ENCODE results near the gene FBXO3.

The FBXO3 gene

DNA sequence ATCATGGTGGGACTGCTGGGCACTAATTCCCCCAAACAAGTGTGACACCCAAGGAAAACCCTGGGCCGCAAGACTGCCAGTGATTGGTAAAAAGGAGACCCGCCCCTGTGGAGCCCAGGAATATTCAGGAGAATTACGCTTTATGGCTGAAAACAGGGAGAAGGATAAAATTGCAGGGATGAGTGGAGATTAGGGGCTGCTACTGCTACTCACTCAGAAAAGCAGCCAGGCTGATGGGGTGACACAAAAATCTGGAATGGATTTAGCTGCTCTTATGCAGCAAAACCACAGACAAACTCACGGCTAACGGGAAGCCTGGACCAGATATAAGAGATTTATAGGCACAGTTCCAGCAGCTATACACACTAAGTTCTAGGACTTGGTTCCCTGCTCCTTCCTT, 4.4 kb upstream of the FBXO3 start:
- no peak overlapping the region for H3K4me3 ChIP-seq (ENCODE audit: low read depth, low read length)
- TF ChIP-seq, protein P1, sequence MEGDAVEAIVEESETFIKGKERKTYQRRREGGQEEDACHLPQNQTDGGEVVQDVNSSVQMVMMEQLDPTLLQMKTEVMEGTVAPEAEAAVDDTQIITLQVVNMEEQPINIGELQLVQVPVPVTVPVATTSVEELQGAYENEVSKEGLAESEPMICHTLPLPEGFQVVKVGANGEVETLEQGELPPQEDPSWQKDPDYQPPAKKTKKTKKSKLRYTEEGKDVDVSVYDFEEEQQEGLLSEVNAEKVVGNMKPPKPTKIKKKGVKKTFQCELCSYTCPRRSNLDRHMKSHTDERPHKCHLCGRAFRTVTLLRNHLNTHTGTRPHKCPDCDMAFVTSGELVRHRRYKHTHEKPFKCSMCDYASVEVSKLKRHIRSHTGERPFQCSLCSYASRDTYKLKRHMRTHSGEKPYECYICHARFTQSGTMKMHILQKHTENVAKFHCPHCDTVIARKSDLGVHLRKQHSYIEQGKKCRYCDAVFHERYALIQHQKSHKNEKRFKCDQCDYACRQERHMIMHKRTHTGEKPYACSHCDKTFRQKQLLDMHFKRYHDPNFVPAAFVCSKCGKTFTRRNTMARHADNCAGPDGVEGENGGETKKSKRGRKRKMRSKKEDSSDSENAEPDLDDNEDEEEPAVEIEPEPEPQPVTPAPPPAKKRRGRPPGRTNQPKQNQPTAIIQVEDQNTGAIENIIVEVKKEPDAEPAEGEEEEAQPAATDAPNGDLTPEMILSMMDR (IDR thresholded peaks at IDR 0.05; ENCODE audit: insufficient read depth, low read depth, low read length, missing control alignments): no peak
- DNase-seq (ENCODE audit: low read depth): no peak

DNA sequence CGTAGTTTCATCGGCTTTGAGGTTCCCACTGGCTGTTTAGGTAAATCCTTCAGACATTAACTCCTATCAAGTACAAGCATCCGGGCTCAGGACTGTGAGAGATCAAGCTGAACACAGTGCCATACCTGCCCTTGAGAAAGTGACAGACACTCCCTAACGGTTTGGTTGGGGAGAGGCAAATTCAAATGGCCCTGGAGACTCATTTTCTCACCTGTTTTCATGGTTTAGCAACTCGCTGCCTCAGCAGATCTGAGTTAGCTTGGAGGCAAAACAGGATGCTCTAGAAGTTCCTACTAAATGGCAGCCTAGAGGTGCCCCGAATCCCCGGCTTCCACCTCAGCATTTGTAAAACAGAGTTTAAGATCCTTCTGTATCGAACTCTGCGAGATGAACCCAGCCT, 3.6 kb upstream of the FBXO3 start:
- no peak for DNase-seq (ENCODE audit: low read depth)
- TF ChIP-seq, protein P1 (IDR thresholded peaks at IDR 0.05; ENCODE audit: insufficient read depth, low read depth, low read length, missing control alignments): no peak
- no peak overlapping the region for H3K4me3 ChIP-seq (ENCODE audit: low read depth, low read length)

- TF ChIP-seq, protein P1 (IDR thresholded peaks at IDR 0.05; ENCODE audit: insufficient read depth, low read depth, low read length, missing control alignments): no peak
- peak; percentile 34 for DNase-seq (ENCODE audit: low read depth)
- no peak overlapping the region for H3K4me3 ChIP-seq (ENCODE audit: low read depth, low read length)
Measured at GRCh38 chr11:33775832-33776470, 1.6 kb upstream of the FBXO3 start.

GRCh38 chr11:33775467-33775807, 1.1 kb upstream of the FBXO3 start:
- no peak for DNase-seq (ENCODE audit: low read depth)
- TF ChIP-seq, protein P1 (IDR thresholded peaks at IDR 0.05; ENCODE audit: insufficient read depth, low read depth, low read length, missing control alignments): no peak
- no peak overlapping the region for H3K4me3 ChIP-seq (ENCODE audit: low read depth, low read length)

GRCh38 chr11:33774736-33775466, 581 bp upstream of the FBXO3 start:
- TF ChIP-seq, protein P1 (IDR thresholded peaks at IDR 0.05; ENCODE audit: insufficient read depth, low read depth, low read length, missing control alignments): no peak
- DNase-seq (ENCODE audit: low read depth): no peak
- H3K4me3 ChIP-seq (ENCODE audit: low read depth, low read length): peak overlapping the region; percentile 54

DNA sequence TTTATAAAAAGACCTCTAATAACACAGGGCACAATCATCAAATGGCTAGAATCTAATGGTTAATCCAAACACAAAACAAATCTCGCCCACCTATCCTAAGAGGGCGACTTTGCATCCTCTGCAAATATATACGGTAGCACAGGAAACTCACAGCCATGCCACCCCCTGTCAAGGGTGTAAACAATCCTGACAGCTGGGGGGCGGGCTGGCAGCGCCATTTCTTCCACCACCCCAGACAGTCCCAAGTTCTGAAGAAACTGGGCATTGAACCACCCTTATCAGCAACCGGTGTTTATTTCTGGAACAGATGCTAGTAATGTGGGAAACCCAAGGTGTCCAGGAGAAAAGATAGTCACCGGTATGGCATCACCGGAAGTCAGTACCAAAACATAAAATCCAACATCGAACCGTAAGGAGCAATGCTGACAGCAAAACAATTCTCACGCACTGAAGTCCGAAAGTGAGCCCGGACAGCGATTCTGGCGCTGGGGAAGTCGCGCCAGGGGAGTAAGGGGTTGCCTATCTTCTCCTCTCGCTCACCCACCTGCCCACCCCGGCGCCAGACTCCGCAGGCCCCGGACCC, 825 bp downstream of the FBXO3 start:
- peak; percentile 30 for DNase-seq (ENCODE audit: low read depth)
- TF ChIP-seq, protein P1 (IDR thresholded peaks at IDR 0.05; ENCODE audit: insufficient read depth, low read depth, low read length, missing control alignments): no peak
- H3K4me3 ChIP-seq (ENCODE audit: low read depth, low read length): peak overlapping the region; percentile 72
